HepG2 (cell line): ENCODE measurements around the gene B9D2. TPM values are rescaled to one million over a fixed set of nuclear protein-coding genes. Genes with fewer than 3 reads are reported as not detected.

Source experiments
- ARNTL ChIP-seq: sonication (generic); formaldehyde crosslinking; IDR thresholded peaks from 2 replicates; pipeline ENCODE4 v1.4.0; 2020; ENCODE audit warnings: mild to moderate bottlenecking, missing genetic modification reagents
- ATF7 ChIP-seq, 2 experiments: fragments of 450-650 bp in 1 of 2; sonication (generic) in 1 of 2; formaldehyde crosslinking in 1 of 2; IDR thresholded peaks; 2 replicates each; pipeline versions ENCODE4 v1.4.0 to v1.6.1; 2016 to 2020; ENCODE audit warnings: antibody characterized with exemption in 1 of 2, mild to moderate bottlenecking in 1 of 2, missing genetic modification reagents in 1 of 2
- CCDC6 ChIP-seq: sonication (generic); formaldehyde crosslinking; IDR thresholded peaks from 2 replicates; pipeline ENCODE4 v1.8.1; 2022; ENCODE audit warnings: mild to moderate bottlenecking, missing genetic modification reagents, moderate library complexity
- CENPX ChIP-seq: sonication (generic); formaldehyde crosslinking; IDR thresholded peaks from 2 replicates; pipeline ENCODE4 v1.9.0; 2021; ENCODE audit warnings: mild to moderate bottlenecking, missing genetic modification reagents, moderate library complexity
- CHCHD3 ChIP-seq: sonication (generic); formaldehyde crosslinking; IDR thresholded peaks from 2 replicates; pipeline ENCODE4 v1.8.0; 2022; ENCODE audit warnings: mild to moderate bottlenecking, missing genetic modification reagents, moderate library complexity
- EED ChIP-seq: sonication (generic); formaldehyde crosslinking; IDR thresholded peaks from 2 replicates; pipeline ENCODE4 v1.5.0; 2020; ENCODE audit warnings: mild to moderate bottlenecking, missing genetic modification reagents
- GMEB1 ChIP-seq: sonication (generic); formaldehyde crosslinking; IDR thresholded peaks from 2 replicates; pipeline ENCODE4 v1.5.1; 2020; ENCODE audit warnings: missing genetic modification reagents, mild to moderate bottlenecking, borderline replicate concordance
- GTF2F1 ChIP-seq: fragments of 150-350 bp; IDR thresholded peaks from 2 replicates; pipeline ENCODE4 v1.6.1; 2014; ENCODE audit warnings: low read length
- HNRNPL ChIP-seq: fragments of 200-400 bp; formaldehyde crosslinking; IDR thresholded peaks from 2 replicates; pipeline ENCODE4 v1.6.1; 2017; ENCODE audit warnings: mild to moderate bottlenecking, low read depth, low read length
- MBD4 ChIP-seq: IDR thresholded peaks from 2 replicates; pipeline ENCODE4 v1.6.1; 2012; ENCODE audit warnings: low read length, inconsistent platforms, borderline replicate concordance
- PREB ChIP-seq: sonication (generic); formaldehyde crosslinking; IDR thresholded peaks from 2 replicates; pipeline ENCODE4 v1.4.0; 2020; ENCODE audit warnings: missing genetic modification reagents
- RBAK ChIP-seq: sonication (generic); formaldehyde crosslinking; IDR thresholded peaks from 2 replicates; pipeline ENCODE4 v1.5.1; 2020; ENCODE audit warnings: mild to moderate bottlenecking, missing genetic modification reagents
- RXRB ChIP-seq: IDR thresholded peaks from 2 replicates; pipeline ENCODE4 v1.6.1; 2016; ENCODE audit warnings: borderline replicate concordance, missing genetic modification reagents, missing compliant biosample characterization
- SATB2 ChIP-seq: sonication (generic); formaldehyde crosslinking; IDR thresholded peaks from 2 replicates; pipeline ENCODE4 v1.5.0; 2020; ENCODE audit warnings: missing genetic modification reagents
- THAP8 ChIP-seq: sonication (generic); formaldehyde crosslinking; IDR thresholded peaks from 2 replicates; pipeline ENCODE4 v1.5.1; 2020; ENCODE audit warnings: missing genetic modification reagents, mild to moderate bottlenecking, borderline replicate concordance
- U2AF1 ChIP-seq: fragments of 200-400 bp; formaldehyde crosslinking; optimal IDR thresholded peaks from 2 replicates; pipeline ENCODE3; 2017; ENCODE audit warnings: mild to moderate bottlenecking, low read depth, low read length
- ZNF441 ChIP-seq: sonication (generic); formaldehyde crosslinking; IDR thresholded peaks from 2 replicates; pipeline ENCODE4 v1.7.0; 2021; ENCODE audit warnings: missing genetic modification reagents, borderline replicate concordance
- ZNF576 ChIP-seq: sonication (generic); formaldehyde crosslinking; IDR thresholded peaks from 2 replicates; pipeline ENCODE4 v1.4.0; 2020; ENCODE audit warnings: mild to moderate bottlenecking, missing genetic modification reagents
- polyA plus RNA-seq, 8 experiments: library from polyadenylated mRNA; depleted of rRNA in 3 of 8; stranded (reverse) in 7 of 8; unstranded in 1 of 8; fragments of >200 nt; fragmentation: Illumina TruSeq in 4 of 8; extraction: Trizol in 4 of 8; gene quantifications; 2 replicates each; pipeline versions ENCODE4 v1.2.1 to v1.2.3, GENCODE V29; 2011 to 2016; ENCODE audit warnings: low read depth in 4 of 8, missing spikeins in 1 of 8, mixed read lengths in 1 of 8; ENCODE audit not compliant: insufficient read depth in 1 of 8
- total RNA-seq, 5 experiments: library from RNA; depleted of rRNA; stranded (reverse); fragments of >200 nt; fragmentation: Illumina TruSeq; extraction: Trizol; gene quantifications; 2 replicates each; pipeline ENCODE4 v1.2.3, GENCODE V29; 2016; ENCODE audit warnings: low read depth in 1 of 5
- TF ChIP-seq, protein P1 (sequence below): sonication (generic); formaldehyde crosslinking; IDR thresholded peaks from 2 replicates; pipeline ENCODE4 v1.4.0; 2020; ENCODE audit warnings: missing genetic modification reagents, mild to moderate bottlenecking, borderline replicate concordance
- TF ChIP-seq, protein P2 (sequence below): sonication (generic); formaldehyde crosslinking; IDR thresholded peaks from 2 replicates; pipeline ENCODE4 v1.9.0; 2022; ENCODE audit warnings: missing genetic modification reagents, mild to moderate bottlenecking, borderline replicate concordance

B9D2 gene
- total and polyA plus RNA-seq, 2 of the 13 experiments (the other 11 are each of a cell fraction or from before 2014, with no cell fraction given): 3.1 to 4.4 TPM

GRCh38 chr19:41397086-41398049 lies 33.4 kb upstream of the B9D2 start, which contains the start of the genes BCKDHA and EXOSC5 (continued):
- TF ChIP-seq ZNF576 (CRISPR knock-in tag) (no peak), SATB2 (CRISPR knock-in tag) (peak; percentile 21), PREB (CRISPR knock-in tag) (no peak), HNRNPL (no peak), GTF2F1 (no peak), EED (CRISPR knock-in tag) (no peak; the same call in 1 of the 2 replicates), U2AF1 (no peak), CHCHD3 (CRISPR knock-in tag) (no peak), RXRB (CRISPR knock-in tag) (no peak), MBD4 (no peak), GMEB1 (CRISPR knock-in tag) (peak; percentile 92), ARNTL (CRISPR knock-in tag) (peak; percentile 94), RBAK (CRISPR knock-in tag) (no peak), ATF7 (IDR thresholded peaks at IDR 0.05) (no peak), ATF7 (CRISPR knock-in tag; IDR thresholded peaks at IDR 0.05) (no peak), ZNF441 (no peak), CCDC6 (CRISPR knock-in tag) (no peak), CENPX (CRISPR knock-in tag) (no peak), THAP8 (CRISPR knock-in tag) (no peak)
- TF ChIP-seq, protein P1, sequence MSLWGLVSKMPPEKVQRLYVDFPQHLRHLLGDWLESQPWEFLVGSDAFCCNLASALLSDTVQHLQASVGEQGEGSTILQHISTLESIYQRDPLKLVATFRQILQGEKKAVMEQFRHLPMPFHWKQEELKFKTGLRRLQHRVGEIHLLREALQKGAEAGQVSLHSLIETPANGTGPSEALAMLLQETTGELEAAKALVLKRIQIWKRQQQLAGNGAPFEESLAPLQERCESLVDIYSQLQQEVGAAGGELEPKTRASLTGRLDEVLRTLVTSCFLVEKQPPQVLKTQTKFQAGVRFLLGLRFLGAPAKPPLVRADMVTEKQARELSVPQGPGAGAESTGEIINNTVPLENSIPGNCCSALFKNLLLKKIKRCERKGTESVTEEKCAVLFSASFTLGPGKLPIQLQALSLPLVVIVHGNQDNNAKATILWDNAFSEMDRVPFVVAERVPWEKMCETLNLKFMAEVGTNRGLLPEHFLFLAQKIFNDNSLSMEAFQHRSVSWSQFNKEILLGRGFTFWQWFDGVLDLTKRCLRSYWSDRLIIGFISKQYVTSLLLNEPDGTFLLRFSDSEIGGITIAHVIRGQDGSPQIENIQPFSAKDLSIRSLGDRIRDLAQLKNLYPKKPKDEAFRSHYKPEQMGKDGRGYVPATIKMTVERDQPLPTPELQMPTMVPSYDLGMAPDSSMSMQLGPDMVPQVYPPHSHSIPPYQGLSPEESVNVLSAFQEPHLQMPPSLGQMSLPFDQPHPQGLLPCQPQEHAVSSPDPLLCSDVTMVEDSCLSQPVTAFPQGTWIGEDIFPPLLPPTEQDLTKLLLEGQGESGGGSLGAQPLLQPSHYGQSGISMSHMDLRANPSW: no peak
- TF ChIP-seq, protein P2, sequence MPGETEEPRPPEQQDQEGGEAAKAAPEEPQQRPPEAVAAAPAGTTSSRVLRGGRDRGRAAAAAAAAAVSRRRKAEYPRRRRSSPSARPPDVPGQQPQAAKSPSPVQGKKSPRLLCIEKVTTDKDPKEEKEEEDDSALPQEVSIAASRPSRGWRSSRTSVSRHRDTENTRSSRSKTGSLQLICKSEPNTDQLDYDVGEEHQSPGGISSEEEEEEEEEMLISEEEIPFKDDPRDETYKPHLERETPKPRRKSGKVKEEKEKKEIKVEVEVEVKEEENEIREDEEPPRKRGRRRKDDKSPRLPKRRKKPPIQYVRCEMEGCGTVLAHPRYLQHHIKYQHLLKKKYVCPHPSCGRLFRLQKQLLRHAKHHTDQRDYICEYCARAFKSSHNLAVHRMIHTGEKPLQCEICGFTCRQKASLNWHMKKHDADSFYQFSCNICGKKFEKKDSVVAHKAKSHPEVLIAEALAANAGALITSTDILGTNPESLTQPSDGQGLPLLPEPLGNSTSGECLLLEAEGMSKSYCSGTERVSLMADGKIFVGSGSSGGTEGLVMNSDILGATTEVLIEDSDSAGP: peak; percentile 89; the same call in 1 of the 2 replicates
